H1 (cell line): ENCODE measurements around the gene THBS3. TPM values are rescaled to one million over a fixed set of nuclear protein-coding genes. Genes with fewer than 3 reads are reported as not detected.
"Not testable (repeated sequence)": the region's sequence is repeated elsewhere in the genome, so short reads cannot be mapped to it uniquely, and the experiment has no call there.

Source experiments
- CTCF ChIA-PET: fragments of 300-600 bp; sonication (Branson Sonifier 250); formaldehyde crosslinking; loops from one replicate; lab custom pipeline; 2021; ENCODE audit not compliant: partially characterized antibody; lab: Charles Lee
- POLR2A ChIA-PET: fragments of 300-600 bp; sonication (Branson Sonifier 250); formaldehyde crosslinking; loops from one replicate; lab custom pipeline; 2021; ENCODE audit warnings: inconsistent platforms; ENCODE audit not compliant: partially characterized antibody; lab: Charles Lee
- DNase-seq, 2 experiments: peaks; one replicate each; pipeline versions ENCODE4 v3.0.0 to v3.0.0-alpha.2; 2010 to 2022; ENCODE audit warnings: low spot score in 2 of 2, low read depth in 1 of 2, mixed read lengths in 1 of 2
- FAIRE-seq: peaks from 2 replicates; lab custom pipeline; 2011; peaks lifted over from hg19 to GRCh38; lab: Jason Lieb, UNC
- H2AFZ ChIP-seq: 2 replicates; pipeline ENCODE4 v1.8.1; 2012; ENCODE audit warnings: low read length, inconsistent platforms
- H2AK5ac ChIP-seq: 2 replicates; pipeline ENCODE4 v1.6.1; 2013; ENCODE audit warnings: low read depth, low read length
- H2BK120ac ChIP-seq: replicated peaks from 2 replicates; pipeline ENCODE3; 2013; ENCODE audit warnings: low read depth, low read length, inconsistent platforms
- H2BK12ac ChIP-seq: 2 replicates; pipeline ENCODE4 v1.6.1; 2013; ENCODE audit warnings: low read depth, low read length
- H2BK15ac ChIP-seq: 2 replicates; pipeline ENCODE4 v1.6.1; 2013; ENCODE audit warnings: low read length
- H2BK20ac ChIP-seq: 2 replicates; pipeline ENCODE4 v1.6.1; 2013; ENCODE audit warnings: low read length
- H2BK5ac ChIP-seq: 2 replicates; pipeline ENCODE4 v1.6.1; 2013; ENCODE audit warnings: low read depth, low read length
- H3K14ac ChIP-seq: 2 replicates; pipeline ENCODE4 v1.6.1; 2013; ENCODE audit warnings: inconsistent platforms; ENCODE audit not compliant: insufficient read length
- H3K18ac ChIP-seq: 2 replicates; pipeline ENCODE4 v1.6.1; 2013; ENCODE audit warnings: low read length; ENCODE audit errors: extremely low read depth
- H3K23ac ChIP-seq: 2 replicates; pipeline ENCODE4 v1.6.1; 2013; ENCODE audit warnings: inconsistent platforms; ENCODE audit not compliant: insufficient read length
- H3K23me2 ChIP-seq: 2 replicates; pipeline ENCODE4 v1.6.1; 2013; ENCODE audit warnings: low read depth, low read length
- H3K27ac ChIP-seq: 2 replicates; pipeline ENCODE4 v1.6.1; 2011; ENCODE audit warnings: low read depth, low read length, inconsistent platforms
- H3K27me3 ChIP-seq, 4 experiments: replicated peaks in 1 of 4; 1 replicate in 1 of 4; 2 replicates in 3 of 4; pipeline versions ENCODE4 v1.6.1 to v1.8.1; 2011 to 2013; ENCODE audit warnings: low read length in 3 of 4, mild to moderate bottlenecking in 3 of 4, inconsistent platforms in 2 of 4, mixed read lengths in 2 of 4, moderate library complexity in 1 of 4; ENCODE audit not compliant: control insufficient read depth in 3 of 4, insufficient read depth in 3 of 4; ENCODE audit errors: extremely low read depth in 1 of 4
- H3K36me3 ChIP-seq, 4 experiments: 2 replicates each; pipeline versions ENCODE4 v1.6.1 to v1.8.1; 2011 to 2013; ENCODE audit warnings: mild to moderate bottlenecking in 4 of 4, low read length in 3 of 4, moderate library complexity in 2 of 4, control low read depth in 1 of 4, inconsistent platforms in 1 of 4; ENCODE audit not compliant: insufficient read depth in 4 of 4, control insufficient read depth in 2 of 4
- H3K4ac ChIP-seq: replicated peaks from 2 replicates; pipeline ENCODE3; 2013; ENCODE audit warnings: low read length, low read depth, mixed read lengths, inconsistent platforms; ENCODE audit not compliant: insufficient read length
- H3K4me1 ChIP-seq, 4 experiments: replicated peaks in 1 of 4; 1 replicate in 1 of 4; 2 replicates in 3 of 4; pipeline versions ENCODE4 v1.6.1 to v1.8.1; 2011 to 2013; ENCODE audit warnings: low read length in 3 of 4, inconsistent platforms in 2 of 4, mixed read lengths in 1 of 4; ENCODE audit not compliant: insufficient read depth in 4 of 4, control insufficient read depth in 3 of 4
- H3K4me2 ChIP-seq, 2 experiments: 2 replicates each; pipeline versions ENCODE4 v1.6.1 to v1.8.1; 2011 to 2013; ENCODE audit warnings: low read depth in 2 of 2, low read length in 2 of 2, control low read depth in 1 of 2, inconsistent platforms in 1 of 2, mild to moderate bottlenecking in 1 of 2; ENCODE audit not compliant: insufficient read depth in 1 of 2
- H3K4me3 ChIP-seq, 4 experiments: fragments of 200-600, 300-600 bp in 1 of 4; sonication (generic), shearing (Covaris generic), sonication (Bioruptor Twin) in 1 of 4; 2 replicates each; pipeline versions ENCODE4 v1.5.1 to v1.8.1; 2011 to 2016; ENCODE audit warnings: low read length in 4 of 4, low read depth in 3 of 4, control low read depth in 2 of 4, inconsistent platforms in 2 of 4, mild to moderate bottlenecking in 2 of 4, mixed read lengths in 1 of 4, moderate library complexity in 1 of 4; ENCODE audit not compliant: insufficient read depth in 2 of 4; ENCODE audit errors: extremely low read depth in 1 of 4
- H3K56ac ChIP-seq: replicated peaks from 2 replicates; pipeline ENCODE3; 2013; ENCODE audit warnings: low read depth, mild to moderate bottlenecking, mixed read lengths, low read length, inconsistent platforms; ENCODE audit not compliant: insufficient read length
- H3K79me1 ChIP-seq: 2 replicates; pipeline ENCODE4 v1.6.1; 2013; ENCODE audit warnings: low read depth, low read length, control low read depth
- H3K79me2 ChIP-seq, 2 experiments: 2 replicates each; pipeline versions ENCODE4 v1.6.1 to v1.8.1; 2012 to 2013; ENCODE audit warnings: low read length in 2 of 2, mild to moderate bottlenecking in 2 of 2, inconsistent platforms in 1 of 2; ENCODE audit not compliant: insufficient read depth in 2 of 2, control insufficient read depth in 1 of 2
- H3K9ac ChIP-seq, 4 experiments: replicated peaks in 1 of 4; 1 replicate in 1 of 4; 2 replicates in 3 of 4; pipeline versions ENCODE4 v1.6.1 to v1.8.1; 2011 to 2013; ENCODE audit warnings: low read depth in 3 of 4, low read length in 3 of 4, control low read depth in 2 of 4, mild to moderate bottlenecking in 2 of 4, moderate library complexity in 2 of 4, inconsistent platforms in 1 of 4; ENCODE audit errors: extremely low read depth in 1 of 4
- H3K9me3 ChIP-seq, 2 experiments: 2 replicates each; pipeline versions ENCODE4 v1.6.1 to v1.8.1; 2012 to 2013; ENCODE audit warnings: mild to moderate bottlenecking in 2 of 2, moderate library complexity in 2 of 2, control low read depth in 1 of 2, inconsistent platforms in 1 of 2, low read depth in 1 of 2, low read length in 1 of 2, mixed read lengths in 1 of 2; ENCODE audit not compliant: insufficient read depth in 2 of 2
- H4K20me1 ChIP-seq, 2 experiments: replicated peaks in 1 of 2; 2 replicates each; pipeline versions ENCODE3 to v1.8.1; 2011 to 2013; ENCODE audit warnings: inconsistent platforms in 2 of 2, low read length in 2 of 2, mild to moderate bottlenecking in 1 of 2; ENCODE audit not compliant: insufficient read depth in 2 of 2, control insufficient read depth in 1 of 2
- H4K5ac ChIP-seq: 2 replicates; pipeline ENCODE4 v1.6.1; 2013; ENCODE audit warnings: low read length, low read depth, mixed read lengths, inconsistent platforms; ENCODE audit not compliant: insufficient read length
- H4K8ac ChIP-seq: 2 replicates; pipeline ENCODE4 v1.8.0; 2013; ENCODE audit warnings: mild to moderate bottlenecking, moderate library complexity, low read length, inconsistent platforms; ENCODE audit not compliant: insufficient read depth; ENCODE audit errors: extremely low read depth
- H4K91ac ChIP-seq: replicated peaks from 2 replicates; pipeline ENCODE3; 2013; ENCODE audit warnings: low read length, mixed read lengths, inconsistent platforms; ENCODE audit not compliant: insufficient read length
- WGBS, 2 experiments: shearing (Covaris generic) in 1 of 2; methylation state at CpG; one replicate each; pipeline versions ENCODE4 v1.1.6 to v1.1.7; 2013 to 2015; ENCODE audit warnings: low lambda C conversion rate in 2 of 2, mixed read lengths in 2 of 2, inconsistent platforms in 1 of 2, low coverage in 1 of 2, missing lambda C conversion rate in 1 of 2; ENCODE audit not compliant: insufficient replicate concordance in 2 of 2, insufficient coverage in 1 of 2, insufficient read length in 1 of 2; ENCODE audit errors: extremely low coverage in 1 of 2, missing lambda C conversion rate in 1 of 2; 5-methylcytosine and 5-hydroxymethylcytosine counted together
- polyA plus RNA-seq, 7 experiments: library from polyadenylated mRNA; depleted of rRNA in 3 of 7; stranded (reverse) in 5 of 7; unstranded in 2 of 7; fragments of >200 nt in 5 of 7; fragments of 200-250 nt in 2 of 7; gene quantifications; 1 replicate in 5 of 7; 2 replicates in 1 of 7; 4 replicates in 1 of 7; pipeline versions ENCODE4 v1.2.1 to v1.2.3, GENCODE V29; 2011 to 2013; ENCODE audit warnings: missing spikeins in 2 of 7, mixed read lengths in 2 of 7
- total RNA-seq: library from RNA; stranded (reverse); fragmentation: NEBNext Ultra II Directional; extraction: Animal tissue kit (Norgen Biotek cat#: 25700); gene quantifications from 2 replicates; pipeline ENCODE4 v1.2.1, GENCODE V29; 2021

THBS3 gene
- total and polyA plus RNA-seq, 2 of the 8 experiments (the other 6 are each of a cell fraction or from before 2014, with no cell fraction given), result 3.0 to 3.5 TPM

DNA sequence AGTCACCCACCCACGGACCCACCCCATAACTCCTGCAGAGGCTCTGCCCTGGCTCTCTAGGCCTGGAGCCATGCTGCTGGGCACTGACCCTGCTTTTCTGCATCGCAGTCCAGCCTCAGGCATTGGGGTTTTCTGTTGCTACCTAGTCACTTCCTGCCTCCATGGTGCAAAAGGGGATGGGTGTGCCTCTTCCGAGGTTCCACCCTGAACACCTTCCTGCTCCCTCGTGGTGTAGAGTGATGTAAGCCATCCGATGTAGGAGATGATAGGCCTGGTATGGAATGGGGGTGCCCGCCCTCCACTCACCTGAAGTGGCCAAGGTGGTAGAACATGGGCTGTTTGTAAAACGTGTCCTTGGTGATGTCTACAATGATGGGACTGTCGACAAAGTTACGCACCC is 27.7 kb upstream of the THBS3 start:
- H2BK5ac ChIP-seq, DNase-seq, H3K9me3 ChIP-seq, FAIRE-seq, H3K4me3 ChIP-seq, H3K4ac ChIP-seq, H3K4me1 ChIP-seq, H2AFZ ChIP-seq, H3K36me3 ChIP-seq, H3K14ac ChIP-seq, H4K8ac ChIP-seq, H2AK5ac ChIP-seq, H3K23me2 ChIP-seq, H2BK12ac ChIP-seq, POLR2A ChIA-PET, H3K56ac ChIP-seq, H2BK15ac ChIP-seq, H3K9ac ChIP-seq, H2BK120ac ChIP-seq, H3K4me2 ChIP-seq, H3K18ac ChIP-seq, H3K27me3 ChIP-seq, H2BK20ac ChIP-seq, H4K5ac ChIP-seq, H4K20me1 ChIP-seq, H3K79me1 ChIP-seq, H3K23ac ChIP-seq, H4K91ac ChIP-seq, H3K79me2 ChIP-seq, H3K27ac ChIP-seq, CTCF ChIA-PET: not testable (repeated sequence)
- 86% methylated on average over 5 of the region's 9 CpGs; no CpG with 5 or more reads in 1 of the 2 experiments for WGBS, 2 experiments

DNA sequence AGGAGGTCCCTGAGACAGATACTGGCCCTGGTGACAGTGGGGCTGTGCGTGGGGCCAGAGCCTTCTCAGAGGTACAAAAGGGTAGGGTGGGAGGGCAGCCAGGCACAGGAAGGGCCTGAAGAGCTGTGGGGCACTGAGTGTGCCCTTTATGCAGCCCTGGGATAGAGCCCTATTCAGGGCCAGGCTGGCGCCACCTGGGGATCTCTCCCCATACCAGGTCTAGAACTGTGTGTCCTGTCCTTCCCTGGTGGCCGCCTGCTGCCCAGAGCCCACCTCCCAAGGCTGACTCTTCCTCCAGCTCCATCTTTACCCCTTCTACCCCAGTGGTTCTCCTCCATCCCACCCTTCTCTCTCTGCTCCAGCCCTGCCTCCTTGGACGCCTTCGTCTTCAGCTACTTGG is 25.8 kb upstream of the THBS3 start:
- 83% methylated on average over 1 of the region's 5 CpGs; no CpG with 5 or more reads in 1 of the 2 experiments for WGBS, 2 experiments
- POLR2A ChIA-PET, FAIRE-seq: not testable (repeated sequence)

More for the DNA sequence above, 25.8 kb upstream of the THBS3 start:
- H3K14ac ChIP-seq, H2BK15ac ChIP-seq, H3K4me2 ChIP-seq, H3K18ac ChIP-seq, H3K79me1 ChIP-seq, H3K23ac ChIP-seq, H3K23me2 ChIP-seq, H2BK20ac ChIP-seq, H4K8ac ChIP-seq, H3K4me1 ChIP-seq, H4K5ac ChIP-seq, H3K79me2 ChIP-seq, H2AFZ ChIP-seq, CTCF ChIA-PET, H2BK120ac ChIP-seq, DNase-seq, H3K9ac ChIP-seq, H3K4ac ChIP-seq, H2BK5ac ChIP-seq, H3K9me3 ChIP-seq, H2AK5ac ChIP-seq, H3K36me3 ChIP-seq, H3K4me3 ChIP-seq, H3K27me3 ChIP-seq, H3K27ac ChIP-seq, H3K56ac ChIP-seq, H4K91ac ChIP-seq, H4K20me1 ChIP-seq, H2BK12ac ChIP-seq: not testable (repeated sequence)
